GM19240 (cell line): ENCODE results near the gene ITIH4.

Experiments
- DNase-seq: peaks from one replicate; pipeline ENCODE4 v3.0.0; 2011; ENCODE audit warnings: low spot score; ENCODE audit not compliant: insufficient read length

Gene ITIH4

GRCh38 chr3:52770496-52771333, 59.8 kb downstream of the ITIH4 start, which contains the start of gene NEK4:
TSS of gene NEK4 (minus strand) at chr3:52770940. CDS start at chr3:52770746, 194 bp downstream.
- peak; percentile 94 for DNase-seq

DNA sequence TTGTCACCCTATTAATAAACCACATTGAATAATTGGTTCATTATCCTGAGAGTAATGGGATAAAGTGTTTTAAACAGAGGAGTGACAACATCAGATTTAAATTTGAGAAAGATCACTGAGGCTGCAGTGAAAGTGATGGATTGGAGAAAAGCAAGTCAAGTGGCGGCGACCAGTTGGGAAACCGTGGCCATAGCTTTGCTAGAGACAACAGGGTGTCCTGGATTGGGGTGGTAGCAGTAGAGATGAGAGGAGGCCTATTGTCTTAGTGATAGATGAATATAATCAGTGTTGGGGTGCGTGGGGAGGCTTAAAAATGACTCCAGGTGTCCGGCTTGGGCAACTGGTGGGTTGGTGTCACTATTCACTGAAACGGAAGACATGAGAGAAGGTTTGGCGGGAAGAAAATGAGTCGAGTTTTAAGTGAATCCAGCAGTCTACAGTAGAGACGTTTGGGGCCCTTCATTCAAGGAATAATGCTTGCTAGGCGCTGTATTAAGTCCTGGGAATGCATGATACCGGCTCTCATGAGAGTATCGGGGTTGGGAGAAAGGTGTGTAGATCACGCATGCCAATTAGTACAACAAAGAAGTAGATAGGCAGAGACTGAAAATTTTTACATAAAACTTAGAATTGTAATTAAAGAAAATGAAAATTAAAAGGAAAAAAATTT, 60.6 kb downstream of the ITIH4 start:
- DNase-seq, result no peak

GRCh38 chr3:52763466-52763865, 67.0 kb downstream of the ITIH4 start:
- no peak for DNase-seq
